NB4 (cell line): ENCODE results near the gene SLC25A15.

Experiments used
- DNase-seq: peaks from one replicate; pipeline ENCODE4 v3.0.0; 2010; ENCODE audit warnings: low read depth
- H3K4me3 ChIP-seq: one replicate; pipeline ENCODE4 v1.5.1; 2011; ENCODE audit warnings: mild to moderate bottlenecking, low read depth, low read length, moderate library complexity
- MAX ChIP-seq: IDR thresholded peaks from 2 replicates; pipeline ENCODE4 v1.6.1; 2011; ENCODE audit warnings: low read depth, low read length
- MYC ChIP-seq: IDR thresholded peaks from 2 replicates; pipeline ENCODE4 v1.6.1; 2011; ENCODE audit warnings: low read depth, low read length
- POLR2A ChIP-seq: IDR thresholded peaks from 2 replicates; pipeline ENCODE4 v1.6.1; 2011; ENCODE audit warnings: mild to moderate bottlenecking; ENCODE audit not compliant: insufficient read length; ENCODE audit errors: extremely low read depth
- TF ChIP-seq, protein P1 (sequence below): IDR thresholded peaks from one replicate; pipeline ENCODE4 v1.5.1; 2012; ENCODE audit warnings: low read depth, low read length

SLC25A15 gene

GRCh38 chr13:40777166-40777808 is 12.1 kb upstream of the SLC25A15 start:
- TF ChIP-seq, protein P1, sequence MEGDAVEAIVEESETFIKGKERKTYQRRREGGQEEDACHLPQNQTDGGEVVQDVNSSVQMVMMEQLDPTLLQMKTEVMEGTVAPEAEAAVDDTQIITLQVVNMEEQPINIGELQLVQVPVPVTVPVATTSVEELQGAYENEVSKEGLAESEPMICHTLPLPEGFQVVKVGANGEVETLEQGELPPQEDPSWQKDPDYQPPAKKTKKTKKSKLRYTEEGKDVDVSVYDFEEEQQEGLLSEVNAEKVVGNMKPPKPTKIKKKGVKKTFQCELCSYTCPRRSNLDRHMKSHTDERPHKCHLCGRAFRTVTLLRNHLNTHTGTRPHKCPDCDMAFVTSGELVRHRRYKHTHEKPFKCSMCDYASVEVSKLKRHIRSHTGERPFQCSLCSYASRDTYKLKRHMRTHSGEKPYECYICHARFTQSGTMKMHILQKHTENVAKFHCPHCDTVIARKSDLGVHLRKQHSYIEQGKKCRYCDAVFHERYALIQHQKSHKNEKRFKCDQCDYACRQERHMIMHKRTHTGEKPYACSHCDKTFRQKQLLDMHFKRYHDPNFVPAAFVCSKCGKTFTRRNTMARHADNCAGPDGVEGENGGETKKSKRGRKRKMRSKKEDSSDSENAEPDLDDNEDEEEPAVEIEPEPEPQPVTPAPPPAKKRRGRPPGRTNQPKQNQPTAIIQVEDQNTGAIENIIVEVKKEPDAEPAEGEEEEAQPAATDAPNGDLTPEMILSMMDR, result peak; percentile 28
- no peak for TF ChIP-seq MAX
- H3K4me3 ChIP-seq, result peak overlapping the region; percentile 38
- peak; percentile 74 for DNase-seq

DNA sequence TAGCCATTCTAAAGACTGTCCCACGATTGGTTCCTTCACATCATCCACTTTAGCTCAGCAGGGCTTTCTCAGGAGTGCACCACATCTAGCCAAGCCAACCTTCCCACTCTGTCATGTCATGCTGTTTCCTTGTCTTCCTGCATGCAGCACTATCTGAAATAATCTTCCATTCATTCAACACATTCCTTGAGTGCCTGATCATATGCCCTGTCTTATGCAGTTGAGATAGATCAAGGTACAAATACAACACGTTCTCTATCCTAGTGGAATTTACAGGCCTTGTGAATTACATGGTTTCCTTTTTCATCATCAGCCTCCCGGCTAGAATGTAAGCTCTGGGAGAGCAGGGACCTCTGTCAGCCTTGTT is 11.6 kb upstream of the SLC25A15 start:
- no peak for TF ChIP-seq MAX
- no peak for TF ChIP-seq MYC
- TF ChIP-seq, protein P1, result no peak
- no peak for TF ChIP-seq POLR2A
- DNase-seq, result no peak
- H3K4me3 ChIP-seq, result no peak overlapping the region

DNA sequence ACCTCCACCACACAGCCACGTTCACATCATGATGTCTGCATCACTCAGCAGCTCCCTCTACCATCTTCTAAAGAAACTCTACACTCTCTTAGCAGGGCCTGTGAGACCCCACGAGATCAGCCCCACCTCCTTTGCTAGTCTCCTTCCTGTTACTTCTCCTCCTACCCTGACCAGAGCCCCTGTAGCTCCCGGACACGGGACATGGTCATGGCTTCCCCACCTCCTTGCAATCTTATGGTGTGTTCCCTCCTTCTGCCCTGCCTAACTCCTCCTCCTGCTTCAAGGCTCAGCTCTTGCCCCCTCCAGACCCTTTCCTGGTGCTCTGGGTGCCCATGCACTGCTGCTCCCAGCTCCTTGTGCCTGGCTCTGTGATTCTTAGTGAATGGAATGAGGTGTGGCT is 10.4 kb upstream of the SLC25A15 start:
- TF ChIP-seq, protein P1, result no peak
- TF ChIP-seq MAX, result no peak
- no peak for TF ChIP-seq MYC
- TF ChIP-seq POLR2A, result no peak
- DNase-seq, result no peak
- H3K4me3 ChIP-seq, result no peak overlapping the region

DNA sequence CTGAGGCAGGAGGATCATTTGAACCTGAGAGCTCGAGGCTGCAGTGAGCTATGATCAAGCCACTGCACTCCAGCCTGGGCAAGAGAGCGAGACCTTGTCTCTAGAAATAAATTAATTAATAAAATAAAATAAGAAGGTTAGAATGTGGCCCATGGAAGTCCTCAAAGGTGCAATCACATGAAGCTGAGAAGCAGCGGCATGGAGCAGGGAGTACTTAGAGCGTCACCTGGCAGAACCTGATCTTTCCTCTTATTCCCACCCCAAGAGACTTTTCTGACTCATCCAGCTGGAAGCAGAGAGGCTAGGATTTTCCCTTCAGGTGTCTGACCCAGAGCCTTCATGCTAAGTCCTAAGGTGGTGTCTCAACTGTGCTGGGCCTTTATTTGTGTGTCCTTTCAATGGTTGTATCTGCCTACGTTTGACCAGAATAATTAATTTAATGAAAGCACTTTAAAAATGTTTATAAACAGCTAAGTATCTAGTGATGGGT is 9.6 kb upstream of the SLC25A15 start:
- DNase-seq, result no peak
- H3K4me3 ChIP-seq, result no peak overlapping the region
- TF ChIP-seq POLR2A (no peak), MAX (no peak), MYC (no peak)
- TF ChIP-seq, protein P1, result no peak

DNA sequence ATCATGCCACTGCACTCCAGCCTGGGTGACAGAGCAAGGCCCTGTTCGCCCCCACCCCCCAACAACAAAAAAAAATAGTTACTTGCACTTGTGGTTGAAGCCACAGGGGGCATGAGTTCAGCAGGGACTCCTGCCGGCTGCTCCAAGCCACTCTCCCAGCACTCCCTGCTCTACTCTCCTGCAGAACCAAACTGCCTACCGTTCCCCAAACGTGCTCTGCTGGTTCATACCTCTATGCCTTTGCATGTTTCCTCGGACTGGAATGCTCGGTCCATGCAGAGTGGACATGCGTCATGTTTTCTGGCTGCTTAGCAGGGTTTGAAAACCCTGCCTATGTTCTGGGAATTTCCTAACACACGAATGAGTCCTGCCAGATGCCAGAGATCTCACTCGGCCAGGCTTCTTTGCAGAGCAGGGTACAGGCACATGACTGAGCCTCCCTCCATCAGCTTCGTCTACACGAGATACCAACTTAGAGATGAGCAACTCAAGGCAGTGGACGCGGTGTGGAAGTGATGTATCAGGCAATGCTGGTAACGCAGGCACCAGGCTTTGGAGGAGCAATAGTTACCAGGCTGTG is 8.5 kb upstream of the SLC25A15 start:
- H3K4me3 ChIP-seq, result no peak overlapping the region
- DNase-seq, result peak; percentile 86

More for the DNA sequence above, 8.5 kb upstream of the SLC25A15 start:
- TF ChIP-seq, protein P1, result peak; percentile 34
- TF ChIP-seq MYC (no peak), POLR2A (no peak), MAX (0 out of 2 replicates have a peak, but pooled peaks have one; percentile 3)
